Measurements from ENCODE around the gene HMGB1. TPM values are rescaled to one million over a fixed set of nuclear protein-coding genes. Genes with fewer than 3 reads are reported as not detected.
A peak's percentile ranks its signal among the peaks of the same experiment; 100 is the strongest.
"Not testable (repeated sequence)": the region's sequence is repeated elsewhere in the genome, so short reads cannot be mapped to it uniquely, and the experiment has no call there.

Gene HMGB1
- total and polyA plus RNA-seq, 8 donors, result 29.5 to 479 (median 339) TPM

GRCh38 chr13:30457306-30457891 lies 8.3 kb downstream of the HMGB1 start:
- H3K4me3 ChIP-seq, result no peak overlapping the region
- intact Hi-C loops (cut with DNase I; ENCODE audit: low total_unique reads), result no loop called here
- H3K4me1 ChIP-seq, result peaks cover 6 to 24% (median 14%) of the 10 kb centered on the region in 4 donors
- 58 to 89% (median 83%) methylated on average over 3 of the region's 3 CpGs for WGBS, 5 donors
- H3K27me3 ChIP-seq, result no peaks in the 10 kb centered on the region
- H3K36me3 ChIP-seq, result peaks cover 5 to 36% (median 24%) of the 10 kb centered on the region in 4 donors
- no peak overlapping the region for H3K27ac ChIP-seq
- no peak for DNase-seq
- no peak for TF ChIP-seq EP300 (IDR thresholded peaks at IDR 0.05)
- TF ChIP-seq CTCF (IDR thresholded peaks at IDR 0.05), result no peak
- no peak for TF ChIP-seq POLR2A (IDR thresholded peaks at IDR 0.05)
- no peak for TF ChIP-seq POLR2AphosphoS5 (IDR thresholded peaks at IDR 0.05)
- no peaks in the 10 kb centered on the region for H3K9me3 ChIP-seq

GRCh38 chr13:30456290-30456689 lies 9.4 kb downstream of the HMGB1 start:
- DNase-seq, result no peak
- 33 to 67% (median 53%) methylated on average over 3 of the region's 3 CpGs for whole genome bisulfite sequencing, 5 donors
- H3K27me3 ChIP-seq, result no peaks in the 10 kb centered on the region
- H3K4me1 ChIP-seq, result peaks cover 0 to 13% (median 3%) of the 10 kb centered on the region in 4 donors
- H3K27ac ChIP-seq, result peak overlapping the region in 1 of 5 donors; percentile 4
- intact Hi-C loops (cut with DNase I; ENCODE audit: low total_unique reads), result no loop called here
- TF ChIP-seq POLR2AphosphoS5 (IDR thresholded peaks at IDR 0.05) (no peak), CTCF (IDR thresholded peaks at IDR 0.05) (no peak), EP300 (IDR thresholded peaks at IDR 0.05) (no peak), POLR2A (IDR thresholded peaks at IDR 0.05) (no peak)
- H3K9me3 ChIP-seq, result no peaks in the 10 kb centered on the region
- no peak overlapping the region for H3K4me3 ChIP-seq
- H3K36me3 ChIP-seq, result peaks cover 5 to 25% (median 13%) of the 10 kb centered on the region in 4 donors

GRCh38 chr13:30454991-30455390 lies 10.7 kb downstream of the HMGB1 start:
- Histone ChIP-seq H3K4me1 (peaks cover 0 to 12% (median 3%) of the 10 kb centered on the region in 4 donors), H3K27ac (no peak overlapping the region), H3K9me3 (no peaks in the 10 kb centered on the region), H3K4me3 (no peak overlapping the region), H3K36me3 (peaks cover 5 to 22% (median 12%) of the 10 kb centered on the region in 4 donors), H3K27me3 (no peaks in the 10 kb centered on the region)
- intact Hi-C loops (cut with DNase I; ENCODE audit: low total_unique reads), result no loop called here
- DNase-seq, result no peak
- TF ChIP-seq POLR2A (IDR thresholded peaks at IDR 0.05), result no peak
- no peak for TF ChIP-seq EP300 (IDR thresholded peaks at IDR 0.05)
- no peak for TF ChIP-seq POLR2AphosphoS5 (IDR thresholded peaks at IDR 0.05)
- TF ChIP-seq CTCF (IDR thresholded peaks at IDR 0.05), result no peak
- WGBS, 5 donors, result 85 to 97% (median 91%) methylated on average over 2 of the region's 2 CpGs

- WGBS, 5 donors, result 82 to 86% (median 84%) methylated on average over 4 of the region's 4 CpGs
- no peak overlapping the region for H3K4me3 ChIP-seq
- no peaks in the 10 kb centered on the region for H3K27me3 ChIP-seq
- intact Hi-C loops (cut with DNase I; ENCODE audit: low total_unique reads), result no loop called here
- no peaks in the 10 kb centered on the region for H3K9me3 ChIP-seq
- H3K27ac ChIP-seq, result no peak overlapping the region
- H3K4me1 ChIP-seq, result peaks cover 0 to 6% (median under 1%) of the 10 kb centered on the region in 4 donors
- TF ChIP-seq CTCF (IDR thresholded peaks at IDR 0.05), result no peak
- TF ChIP-seq POLR2AphosphoS5 (IDR thresholded peaks at IDR 0.05), result no peak
- TF ChIP-seq EP300 (IDR thresholded peaks at IDR 0.05), result no peak
- TF ChIP-seq POLR2A (IDR thresholded peaks at IDR 0.05), result no peak
- peak in 1 of 2 donors; percentile 13 for DNase-seq
- H3K36me3 ChIP-seq, result peaks cover 5 to 10% (median 9%) of the 10 kb centered on the region in 4 donors
Measured at GRCh38 chr13:30453727-30454126, 12.0 kb downstream of the HMGB1 start.

- H3K4me1 ChIP-seq; DNase-seq; H3K4me3 ChIP-seq; H3K9me3 ChIP-seq; H3K27ac ChIP-seq; H3K27me3 ChIP-seq; H3K36me3 ChIP-seq; intact Hi-C loops (cut with DNase I; ENCODE audit: low total_unique reads): not testable (repeated sequence)
- WGBS, 5 donors, result 88 to 93% (median 92%) methylated on average over 12 of the region's 12 CpGs
Measured at GRCh38 chr13:30451476-30451875, 14.3 kb downstream of the HMGB1 start.

Data from stomach (tissue), 9 donors.